ENCODE measurements around the gene ANKRD63. TPM values are rescaled to one million over a fixed set of nuclear protein-coding genes. Genes with fewer than 3 reads are reported as not detected.

The ANKRD63 gene
- polyA plus RNA-seq, 3 donors, result not detected

GRCh38 chr15:40316931-40317330 is 34.1 kb upstream of the ANKRD63 start:
- Histone ChIP-seq H3K4me2 (replicated peaks; ENCODE audit: extremely low read depth, low read length, poor library complexity, severe bottlenecking) (no peak overlapping the region), H2AFZ (ENCODE audit: insufficient read depth, low read depth, low read length, poor library complexity, severe bottlenecking) (no peak overlapping the region), H3K27ac (ENCODE audit: low read depth in 1 of 2, low read length in 2 of 2) (no peak overlapping the region), H3K4me3 (replicated peaks in 1 of 3; ENCODE audit: low read depth in 2 of 3, low read length in 3 of 3) (no peak overlapping the region), H4K20me1 (ENCODE audit: insufficient read depth, low read length) (no peaks in the 10 kb centered on the region), H3K27me3 (ENCODE audit: control insufficient read depth in 2 of 2, insufficient read depth in 2 of 2, low read length in 2 of 2) (peaks cover 4 to 10% of the 10 kb centered on the region in 2 donors), H3K79me2 (ENCODE audit: insufficient read depth, low read length) (no peaks in the 10 kb centered on the region), H3K9ac (ENCODE audit: insufficient read depth, low read length, poor library complexity, severe bottlenecking) (no peak overlapping the region), H3K36me3 (replicated peaks in 1 of 2; ENCODE audit: control insufficient read depth in 1 of 2, insufficient read depth in 2 of 2, low read length in 2 of 2) (no peaks in the 10 kb centered on the region), H3K9me3 (replicated peaks in 1 of 2; ENCODE audit: control insufficient read depth in 1 of 2, insufficient read depth in 1 of 2, low read length in 2 of 2) (no peaks in the 10 kb centered on the region), H3K4me1 (ENCODE audit: control insufficient read depth in 1 of 2, insufficient read depth in 2 of 2, low read length in 2 of 2) (peaks cover 10 to 11% of the 10 kb centered on the region in 2 donors)
- DNase-seq, result no peak
- Mint-ChIP-seq H3K27ac (no peak overlapping the region), H3K4me3 (no peak overlapping the region), H3K27me3 (ENCODE audit: low read depth in 3 of 3) (peaks cover 15 to 21% (median 16%) of the 10 kb centered on the region in 3 donors), H3K9me3 (no peaks in the 10 kb centered on the region), H3K4me1 (peaks cover 25% of the 10 kb centered on the region), H3K36me3 (peaks cover 0 to 2% of the 10 kb centered on the region in 2 donors)
- intact Hi-C loops (cut with micrococcal nuclease), result no loop called here
- no peak for TF ChIP-seq CTCF (IDR thresholded peaks at IDR 0.05)
- WGBS (ENCODE audit: insufficient coverage), result no CpG with 5 or more reads among the region's 3 CpGs

GRCh38 chr15:40314723-40315276 is 31.9 kb upstream of the ANKRD63 start:
- Histone ChIP-seq H3K9me3 (replicated peaks in 1 of 2; ENCODE audit: control insufficient read depth in 1 of 2, insufficient read depth in 1 of 2, low read length in 2 of 2) (no peaks in the 10 kb centered on the region), H3K36me3 (replicated peaks in 1 of 2; ENCODE audit: control insufficient read depth in 1 of 2, insufficient read depth in 2 of 2, low read length in 2 of 2) (no peaks in the 10 kb centered on the region), H3K27ac (ENCODE audit: low read depth in 1 of 2, low read length in 2 of 2) (no peak overlapping the region), H4K20me1 (ENCODE audit: insufficient read depth, low read length) (no peaks in the 10 kb centered on the region), H3K4me2 (replicated peaks; ENCODE audit: extremely low read depth, low read length, poor library complexity, severe bottlenecking) (no peak overlapping the region), H2AFZ (ENCODE audit: insufficient read depth, low read depth, low read length, poor library complexity, severe bottlenecking) (no peak overlapping the region), H3K9ac (ENCODE audit: insufficient read depth, low read length, poor library complexity, severe bottlenecking) (no peak overlapping the region), H3K4me3 (replicated peaks in 1 of 3; ENCODE audit: low read depth in 2 of 3, low read length in 3 of 3) (no peak overlapping the region), H3K4me1 (ENCODE audit: control insufficient read depth in 1 of 2, insufficient read depth in 2 of 2, low read length in 2 of 2) (peaks cover 17% of the 10 kb centered on the region in 2 donors), H3K79me2 (ENCODE audit: insufficient read depth, low read length) (peaks cover 1% of the 10 kb centered on the region), H3K27me3 (ENCODE audit: control insufficient read depth in 2 of 2, insufficient read depth in 2 of 2, low read length in 2 of 2) (peaks cover 4 to 10% of the 10 kb centered on the region in 2 donors)
- H3K36me3 Mint-ChIP-seq, result peaks cover 0 to 2% of the 10 kb centered on the region in 2 donors
- H3K4me3 Mint-ChIP-seq, result no peak overlapping the region
- H3K27me3 Mint-ChIP-seq (ENCODE audit: low read depth in 3 of 3), result peaks cover 15 to 21% (median 16%) of the 10 kb centered on the region in 3 donors
- TF ChIP-seq CTCF (IDR thresholded peaks at IDR 0.05), result no peak
- H3K4me1 Mint-ChIP-seq, result peaks cover 24% of the 10 kb centered on the region
- H3K27ac Mint-ChIP-seq, result no peak overlapping the region
- DNase-seq, result no peak
- WGBS (ENCODE audit: insufficient coverage), result 0% methylated on average over 2 of the region's 4 CpGs
- H3K9me3 Mint-ChIP-seq, result no peaks in the 10 kb centered on the region
- intact Hi-C loops (cut with micrococcal nuclease), result loop anchor here (5.0 kb wide), 1 partner anchor 37 kb away; no protein-coding TSS in a partner anchor

Data from CD14-positive monocyte (primary cell).